ENCODE measurements around the gene EFNA5. TPM values are rescaled to one million over a fixed set of nuclear protein-coding genes. Genes with fewer than 3 reads are reported as not detected.

EFNA5 gene
- polyA plus RNA-seq, 1 donor (not counting 4 experiments of a cell fraction or from before 2014, with no cell fraction given) = 4.8 TPM

DNA sequence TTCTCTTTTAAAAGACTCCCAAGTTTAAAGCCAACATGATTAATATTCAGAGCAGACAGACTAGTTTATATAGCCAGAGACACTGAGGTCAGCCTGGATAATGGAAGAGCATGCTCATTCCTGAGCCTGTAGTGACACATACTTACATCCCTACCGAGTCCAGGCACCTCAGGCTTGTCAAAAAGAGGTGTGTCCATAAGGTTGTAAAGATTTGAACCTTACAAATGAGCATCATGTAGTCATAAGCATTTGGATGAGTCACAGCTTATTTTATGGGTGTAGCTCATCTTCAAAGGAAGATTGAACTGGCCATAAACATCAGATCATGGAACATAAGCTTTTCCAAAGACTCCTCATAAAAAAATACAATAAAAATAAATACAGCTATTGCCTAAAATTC, 333.5 kb downstream of the EFNA5 start:
- Histone ChIP-seq H2AFZ (ENCODE audit: control insufficient read depth, low read length) (no peak overlapping the region), H3K4me2 (ENCODE audit: control insufficient read depth, extremely low read depth, insufficient read depth, low read depth, low read length) (peak overlapping the region; percentile 46), H3K36me3 (ENCODE audit: control insufficient read depth in 2 of 2, extremely low read depth in 1 of 2, insufficient read depth in 2 of 2, low read length in 2 of 2) (no peaks in the 10 kb centered on the region), H3K9me1 (ENCODE audit: control insufficient read depth, extremely low read depth, insufficient read depth, low read length) (no peaks in the 10 kb centered on the region), H3K27me3 (ENCODE audit: control insufficient read depth, extremely low read depth, insufficient read depth, low read length) (no peaks in the 10 kb centered on the region), H3K4me3 (ENCODE audit: control insufficient read depth in 2 of 3, extremely low read depth in 1 of 3, insufficient read depth in 2 of 3, low read depth in 1 of 3, low read length in 3 of 3) (no peak overlapping the region), H3K27ac (ENCODE audit: control insufficient read depth, insufficient read depth, low read length) (peak overlapping the region; percentile 61), H3K79me2 (ENCODE audit: control insufficient read depth, insufficient read depth, low read length) (no peaks in the 10 kb centered on the region), H4K20me1 (ENCODE audit: control insufficient read depth, extremely low read depth, insufficient read depth, low read length) (no peaks in the 10 kb centered on the region), H3K9me3 (ENCODE audit: control insufficient read depth, low read depth, low read length) (no peaks in the 10 kb centered on the region), H3K4me1 (ENCODE audit: control insufficient read depth, extremely low read depth, insufficient read depth, low read length) (peaks cover 28% of the 10 kb centered on the region), H3K9ac (ENCODE audit: control insufficient read depth, extremely low read depth, insufficient read depth, low read length) (no peak overlapping the region)
- dilution Hi-C loops (cut with MboI; ENCODE audit: extremely low pct_ligation_motif_present, low sequenced_read_pairs) = no loop called here
- FAIRE-seq (peak; percentile 100), DNase-seq (ENCODE audit: low read depth, low spot score) (peak; percentile 95)
- TF ChIP-seq, protein P1, sequence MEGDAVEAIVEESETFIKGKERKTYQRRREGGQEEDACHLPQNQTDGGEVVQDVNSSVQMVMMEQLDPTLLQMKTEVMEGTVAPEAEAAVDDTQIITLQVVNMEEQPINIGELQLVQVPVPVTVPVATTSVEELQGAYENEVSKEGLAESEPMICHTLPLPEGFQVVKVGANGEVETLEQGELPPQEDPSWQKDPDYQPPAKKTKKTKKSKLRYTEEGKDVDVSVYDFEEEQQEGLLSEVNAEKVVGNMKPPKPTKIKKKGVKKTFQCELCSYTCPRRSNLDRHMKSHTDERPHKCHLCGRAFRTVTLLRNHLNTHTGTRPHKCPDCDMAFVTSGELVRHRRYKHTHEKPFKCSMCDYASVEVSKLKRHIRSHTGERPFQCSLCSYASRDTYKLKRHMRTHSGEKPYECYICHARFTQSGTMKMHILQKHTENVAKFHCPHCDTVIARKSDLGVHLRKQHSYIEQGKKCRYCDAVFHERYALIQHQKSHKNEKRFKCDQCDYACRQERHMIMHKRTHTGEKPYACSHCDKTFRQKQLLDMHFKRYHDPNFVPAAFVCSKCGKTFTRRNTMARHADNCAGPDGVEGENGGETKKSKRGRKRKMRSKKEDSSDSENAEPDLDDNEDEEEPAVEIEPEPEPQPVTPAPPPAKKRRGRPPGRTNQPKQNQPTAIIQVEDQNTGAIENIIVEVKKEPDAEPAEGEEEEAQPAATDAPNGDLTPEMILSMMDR (optimal IDR thresholded peaks at IDR 0.05 in 1 of 3, IDR thresholded peaks at IDR 0.05 in 1 of 3, conservative IDR thresholded peaks at IDR 0.05 in 1 of 3; ENCODE audit: extremely low read depth in 1 of 3, insufficient read depth in 2 of 3, low read length in 3 of 3) = no peak
- TF ChIP-seq EZH2 (IDR thresholded peaks at IDR 0.05; ENCODE audit: low read length) = no peak

DNA sequence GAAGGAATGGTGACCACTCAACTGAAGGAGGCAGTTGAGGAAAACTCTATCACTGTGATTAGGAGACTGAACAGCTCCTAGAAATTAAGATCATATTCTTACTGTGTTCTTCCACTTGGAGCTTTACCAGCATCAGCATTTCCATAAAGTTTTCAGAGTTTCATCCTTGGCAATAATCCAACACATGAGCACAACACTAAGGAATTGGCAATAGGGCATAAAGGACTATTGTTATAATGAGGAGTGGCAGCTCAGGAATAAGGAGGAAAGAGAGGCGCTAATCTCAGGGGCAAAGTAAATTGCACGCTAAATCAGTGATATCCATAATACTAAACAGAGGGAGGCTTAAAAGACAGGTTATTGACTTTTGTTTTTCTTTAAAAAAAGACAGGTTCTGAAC, 338.9 kb downstream of the EFNA5 start:
- H3K9ac ChIP-seq (ENCODE audit: control insufficient read depth, extremely low read depth, insufficient read depth, low read length) = no peak overlapping the region
- no peaks in the 10 kb centered on the region for H3K79me2 ChIP-seq (ENCODE audit: control insufficient read depth, insufficient read depth, low read length)
- no peak overlapping the region for H3K4me3 ChIP-seq (ENCODE audit: control insufficient read depth in 2 of 3, extremely low read depth in 1 of 3, insufficient read depth in 2 of 3, low read depth in 1 of 3, low read length in 3 of 3)
- H3K27ac ChIP-seq (ENCODE audit: control insufficient read depth, insufficient read depth, low read length) = no peak overlapping the region
- H3K9me1 ChIP-seq (ENCODE audit: control insufficient read depth, extremely low read depth, insufficient read depth, low read length) = no peaks in the 10 kb centered on the region
- peak overlapping the region; percentile 23 for H3K4me2 ChIP-seq (ENCODE audit: control insufficient read depth, extremely low read depth, insufficient read depth, low read depth, low read length)
- H3K9me3 ChIP-seq (ENCODE audit: control insufficient read depth, low read depth, low read length) = no peaks in the 10 kb centered on the region
- no peaks in the 10 kb centered on the region for H4K20me1 ChIP-seq (ENCODE audit: control insufficient read depth, extremely low read depth, insufficient read depth, low read length)
- FAIRE-seq (peak; percentile 53), DNase-seq (ENCODE audit: low read depth, low spot score) (no peak)
- peak overlapping the region; percentile 29 for H2AFZ ChIP-seq (ENCODE audit: control insufficient read depth, low read length)
- no peak for TF ChIP-seq EZH2 (IDR thresholded peaks at IDR 0.05; ENCODE audit: low read length)
- TF ChIP-seq, protein P1 (optimal IDR thresholded peaks at IDR 0.05 in 1 of 3, IDR thresholded peaks at IDR 0.05 in 1 of 3, conservative IDR thresholded peaks at IDR 0.05 in 1 of 3; ENCODE audit: extremely low read depth in 1 of 3, insufficient read depth in 2 of 3, low read length in 3 of 3) = no peak
- no peaks in the 10 kb centered on the region for H3K36me3 ChIP-seq (ENCODE audit: control insufficient read depth in 2 of 2, extremely low read depth in 1 of 2, insufficient read depth in 2 of 2, low read length in 2 of 2)
- H3K27me3 ChIP-seq (ENCODE audit: control insufficient read depth, extremely low read depth, insufficient read depth, low read length) = no peaks in the 10 kb centered on the region
- peaks cover 9% of the 10 kb centered on the region for H3K4me1 ChIP-seq (ENCODE audit: control insufficient read depth, extremely low read depth, insufficient read depth, low read length)
- dilution Hi-C loops (cut with MboI; ENCODE audit: extremely low pct_ligation_motif_present, low sequenced_read_pairs) = no loop called here

All from keratinocyte (primary cell).